HEK293 (cell line): ENCODE results near the gene COL17A1.

Experiments
- FEZF1 ChIP-seq: fragments of 450-650 bp; formaldehyde crosslinking; IDR thresholded peaks from 2 replicates; pipeline ENCODE4 v1.5.1; 2016; ENCODE audit warnings: missing biosample characterization, missing genetic modification characterization
- GLIS1 ChIP-seq: fragments of 450-650 bp; formaldehyde crosslinking; IDR thresholded peaks from 2 replicates; pipeline ENCODE4 v1.5.1; 2016; ENCODE audit warnings: missing biosample characterization, missing genetic modification characterization
- GLIS2 ChIP-seq: fragments of 450-650 bp; formaldehyde crosslinking; IDR thresholded peaks from 2 replicates; pipeline ENCODE4 v1.5.1; 2016; ENCODE audit warnings: missing biosample characterization, missing genetic modification characterization
- INSM2 ChIP-seq: fragments of 450-650 bp; formaldehyde crosslinking; IDR thresholded peaks from 2 replicates; pipeline ENCODE4 v1.5.1; 2016; ENCODE audit warnings: missing biosample characterization, missing genetic modification characterization
- KLF10 ChIP-seq: fragments of 450-650 bp; IDR thresholded peaks from 2 replicates; pipeline ENCODE4 v1.5.1; 2018; ENCODE audit warnings: missing biosample characterization, mild to moderate bottlenecking, missing genetic modification characterization
- KLF16 ChIP-seq: fragments of 450-650 bp; formaldehyde crosslinking; IDR thresholded peaks from 2 replicates; pipeline ENCODE4 v1.5.1; 2017; ENCODE audit warnings: missing biosample characterization, missing genetic modification characterization
- PATZ1 ChIP-seq: fragments of 450-650 bp; formaldehyde crosslinking; IDR thresholded peaks from 2 replicates; pipeline ENCODE4 v1.5.1; 2016; ENCODE audit warnings: missing biosample characterization, missing genetic modification characterization
- SCRT2 ChIP-seq: fragments of 450-650 bp; formaldehyde crosslinking; IDR thresholded peaks from 2 replicates; pipeline ENCODE4 v1.5.1; 2016; ENCODE audit warnings: missing biosample characterization, missing genetic modification characterization
- YY1 ChIP-seq: fragments of 450-650 bp; formaldehyde crosslinking; IDR thresholded peaks from 2 replicates; pipeline ENCODE4 v1.5.1; 2018; ENCODE audit warnings: missing biosample characterization, missing genetic modification characterization
- ZBTB17 ChIP-seq: fragments of 450-650 bp; formaldehyde crosslinking; IDR thresholded peaks from 2 replicates; pipeline ENCODE4 v1.5.1; 2016; ENCODE audit warnings: missing biosample characterization, missing genetic modification characterization
- ZBTB6 ChIP-seq: fragments of 450-650 bp; formaldehyde crosslinking; IDR thresholded peaks from 2 replicates; pipeline ENCODE4 v1.5.1; 2017; ENCODE audit warnings: missing biosample characterization, missing genetic modification characterization
- ZBTB7A ChIP-seq: fragments of 450-650 bp; formaldehyde crosslinking; IDR thresholded peaks from 2 replicates; pipeline ENCODE4 v1.5.1; 2016; ENCODE audit warnings: low read depth, missing biosample characterization, missing genetic modification characterization
- ZBTB8A ChIP-seq: fragments of 450-650 bp; formaldehyde crosslinking; IDR thresholded peaks from 2 replicates; pipeline ENCODE4 v1.5.1; 2016; ENCODE audit warnings: missing biosample characterization, missing genetic modification characterization
- ZNF114 ChIP-seq: fragments of 450-650 bp; formaldehyde crosslinking; IDR thresholded peaks from 2 replicates; pipeline ENCODE4 v1.5.0; 2017; ENCODE audit warnings: missing biosample characterization, missing genetic modification characterization
- ZNF202 ChIP-seq: fragments of 450-650 bp; formaldehyde crosslinking; IDR thresholded peaks from 2 replicates; pipeline ENCODE4 v1.5.1; 2016; ENCODE audit warnings: missing biosample characterization, missing genetic modification characterization, borderline replicate concordance
- ZNF221 ChIP-seq: fragments of 450-650 bp; formaldehyde crosslinking; IDR thresholded peaks from 2 replicates; pipeline ENCODE4 v1.5.1; 2017; ENCODE audit warnings: missing biosample characterization, missing genetic modification characterization, borderline replicate concordance
- ZNF335 ChIP-seq: fragments of 450-650 bp; formaldehyde crosslinking; conservative IDR thresholded peaks from 2 replicates; pipeline ENCODE4 v1.5.1; 2016; ENCODE audit warnings: missing biosample characterization, missing genetic modification characterization
- ZNF426 ChIP-seq: fragments of 450-650 bp; formaldehyde crosslinking; IDR thresholded peaks from 2 replicates; pipeline ENCODE4 v1.5.1; 2017; ENCODE audit warnings: missing biosample characterization, missing genetic modification characterization, mild to moderate bottlenecking, inconsistent platforms, moderate library complexity
- ZNF501 ChIP-seq: fragments of 450-650 bp; formaldehyde crosslinking; IDR thresholded peaks from 2 replicates; pipeline ENCODE4 v1.5.1; 2016; ENCODE audit warnings: missing biosample characterization, missing genetic modification characterization
- ZNF510 ChIP-seq: fragments of 450-650 bp; formaldehyde crosslinking; IDR thresholded peaks from 2 replicates; pipeline ENCODE4 v1.5.1; 2018; ENCODE audit warnings: mild to moderate bottlenecking, missing genetic modification characterization, missing biosample characterization; ENCODE audit not compliant: insufficient replicate concordance
- ZNF600 ChIP-seq: fragments of 450-650 bp; formaldehyde crosslinking; IDR thresholded peaks from 2 replicates; pipeline ENCODE4 v1.5.1; 2016; ENCODE audit warnings: missing biosample characterization, missing genetic modification characterization
- ZNF626 ChIP-seq: fragments of 450-650 bp; sonication (Bioruptor Pico); formaldehyde crosslinking; IDR thresholded peaks from 2 replicates; pipeline ENCODE4 v1.5.1; 2018; ENCODE audit warnings: missing biosample characterization, missing genetic modification characterization, inconsistent platforms
- ZNF629 ChIP-seq: fragments of 450-650 bp; formaldehyde crosslinking; IDR thresholded peaks from 2 replicates; pipeline ENCODE4 v1.5.1; 2017; ENCODE audit warnings: missing biosample characterization, missing genetic modification characterization
- ZNF701 ChIP-seq: fragments of 450-650 bp; formaldehyde crosslinking; IDR thresholded peaks from 2 replicates; pipeline ENCODE4 v1.5.1; 2016; ENCODE audit warnings: missing biosample characterization, missing genetic modification characterization
- ZNF843 ChIP-seq: fragments of 450-650 bp; formaldehyde crosslinking; IDR thresholded peaks from 2 replicates; pipeline ENCODE4 v1.5.1; 2016; ENCODE audit warnings: missing biosample characterization, missing genetic modification characterization
- TF ChIP-seq, protein P1 (sequence below): fragments of 450-650 bp; formaldehyde crosslinking; IDR thresholded peaks from 2 replicates; pipeline ENCODE4 v1.5.1; 2016; ENCODE audit warnings: missing biosample characterization, missing genetic modification characterization
- TF ChIP-seq, protein P2 (sequence below): fragments of 450-650 bp; formaldehyde crosslinking; IDR thresholded peaks from 2 replicates; pipeline ENCODE4 v1.5.1; 2017; ENCODE audit warnings: missing biosample characterization, missing genetic modification characterization
- TF ChIP-seq, protein P3 (sequence below): fragments of 450-650 bp; formaldehyde crosslinking; IDR thresholded peaks from 2 replicates; pipeline ENCODE4 v1.5.1; 2016; ENCODE audit warnings: missing biosample characterization, missing genetic modification characterization

COL17A1 gene

GRCh38 chr10:104121485-104122224, 36.0 kb upstream of the COL17A1 start, which contains the start of gene SFR1 (continued):
- TF ChIP-seq PATZ1 (tag by site-specific recombination) (peak; percentile 75), INSM2 (tag by site-specific recombination) (peak; percentile 96), ZNF600 (tag by site-specific recombination) (peak; percentile 10; the same call in 1 of the 2 replicates), GLIS1 (tag by site-specific recombination) (peak; percentile 73), ZBTB6 (tag by site-specific recombination) (no peak), FEZF1 (tag by site-specific recombination) (peak; percentile 98), SCRT2 (peak; percentile 81), ZNF335 (tag by site-specific recombination) (peak; percentile 86), ZBTB7A (peak; percentile 24; the same call in 1 of the 2 replicates), ZNF629 (peak; percentile 51; the same call in 1 of the 2 replicates), ZNF843 (tag by site-specific recombination) (peak; percentile 34; the same call in 1 of the 2 replicates), ZBTB17 (tag by site-specific recombination) (peak; percentile 82), YY1 (tag by site-specific recombination) (no peak), KLF10 (tag by site-specific recombination) (peak; percentile 90), ZNF626 (no peak), GLIS2 (tag by site-specific recombination) (peak; percentile 73), ZNF701 (tag by site-specific recombination) (no peak), ZBTB8A (peak; percentile 97), ZNF221 (tag by site-specific recombination) (no peak), ZNF501 (tag by site-specific recombination) (peak; percentile 72; the same call in 1 of the 2 replicates), ZNF114 (no peak), ZNF202 (no peak), ZNF510 (no peak), ZNF426 (tag by site-specific recombination) (no peak), KLF16 (tag by site-specific recombination) (0 out of 2 replicates have a peak, but pooled peaks have one; percentile 4)
- TF ChIP-seq, protein P1, sequence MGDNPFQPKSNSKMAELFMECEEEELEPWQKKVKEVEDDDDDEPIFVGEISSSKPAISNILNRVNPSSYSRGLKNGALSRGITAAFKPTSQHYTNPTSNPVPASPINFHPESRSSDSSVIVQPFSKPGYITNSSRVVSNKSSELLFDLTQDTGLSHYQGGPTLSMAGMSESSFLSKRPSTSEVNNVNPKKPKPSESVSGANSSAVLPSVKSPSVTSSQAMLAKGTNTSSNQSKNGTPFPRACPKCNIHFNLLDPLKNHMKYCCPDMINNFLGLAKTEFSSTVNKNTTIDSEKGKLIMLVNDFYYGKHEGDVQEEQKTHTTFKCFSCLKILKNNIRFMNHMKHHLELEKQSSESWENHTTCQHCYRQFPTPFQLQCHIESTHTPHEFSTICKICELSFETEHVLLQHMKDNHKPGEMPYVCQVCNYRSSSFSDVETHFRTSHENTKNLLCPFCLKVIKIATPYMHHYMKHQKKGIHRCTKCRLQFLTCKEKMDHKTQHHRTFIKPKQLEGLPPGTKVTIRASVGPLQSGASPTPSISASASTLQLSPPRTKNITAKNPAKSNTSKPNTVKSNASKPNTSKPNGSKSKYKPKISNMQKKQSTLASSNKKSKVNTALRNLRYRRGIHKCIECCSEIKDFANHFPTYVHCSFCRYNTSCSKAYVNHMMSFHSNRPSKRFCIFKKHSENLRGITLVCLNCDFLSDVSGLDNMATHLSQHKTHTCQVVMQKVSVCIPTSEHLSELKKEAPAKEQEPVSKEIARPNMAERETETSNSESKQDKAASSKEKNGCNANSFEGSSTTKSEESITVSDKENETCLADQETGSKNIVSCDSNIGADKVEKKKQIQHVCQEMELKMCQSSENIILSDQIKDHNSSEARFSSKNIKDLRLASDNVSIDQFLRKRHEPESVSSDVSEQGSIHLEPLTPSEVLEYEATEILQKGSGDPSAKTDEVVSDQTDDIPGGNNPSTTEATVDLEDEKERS (tag by site-specific recombination), result no peak
- TF ChIP-seq, protein P2, sequence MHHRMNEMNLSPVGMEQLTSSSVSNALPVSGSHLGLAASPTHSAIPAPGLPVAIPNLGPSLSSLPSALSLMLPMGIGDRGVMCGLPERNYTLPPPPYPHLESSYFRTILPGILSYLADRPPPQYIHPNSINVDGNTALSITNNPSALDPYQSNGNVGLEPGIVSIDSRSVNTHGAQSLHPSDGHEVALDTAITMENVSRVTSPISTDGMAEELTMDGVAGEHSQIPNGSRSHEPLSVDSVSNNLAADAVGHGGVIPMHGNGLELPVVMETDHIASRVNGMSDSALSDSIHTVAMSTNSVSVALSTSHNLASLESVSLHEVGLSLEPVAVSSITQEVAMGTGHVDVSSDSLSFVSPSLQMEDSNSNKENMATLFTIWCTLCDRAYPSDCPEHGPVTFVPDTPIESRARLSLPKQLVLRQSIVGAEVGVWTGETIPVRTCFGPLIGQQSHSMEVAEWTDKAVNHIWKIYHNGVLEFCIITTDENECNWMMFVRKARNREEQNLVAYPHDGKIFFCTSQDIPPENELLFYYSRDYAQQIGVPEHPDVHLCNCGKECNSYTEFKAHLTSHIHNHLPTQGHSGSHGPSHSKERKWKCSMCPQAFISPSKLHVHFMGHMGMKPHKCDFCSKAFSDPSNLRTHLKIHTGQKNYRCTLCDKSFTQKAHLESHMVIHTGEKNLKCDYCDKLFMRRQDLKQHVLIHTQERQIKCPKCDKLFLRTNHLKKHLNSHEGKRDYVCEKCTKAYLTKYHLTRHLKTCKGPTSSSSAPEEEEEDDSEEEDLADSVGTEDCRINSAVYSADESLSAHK (tag by site-specific recombination), result no peak; the same call in 1 of the 2 replicates
- TF ChIP-seq, protein P3, sequence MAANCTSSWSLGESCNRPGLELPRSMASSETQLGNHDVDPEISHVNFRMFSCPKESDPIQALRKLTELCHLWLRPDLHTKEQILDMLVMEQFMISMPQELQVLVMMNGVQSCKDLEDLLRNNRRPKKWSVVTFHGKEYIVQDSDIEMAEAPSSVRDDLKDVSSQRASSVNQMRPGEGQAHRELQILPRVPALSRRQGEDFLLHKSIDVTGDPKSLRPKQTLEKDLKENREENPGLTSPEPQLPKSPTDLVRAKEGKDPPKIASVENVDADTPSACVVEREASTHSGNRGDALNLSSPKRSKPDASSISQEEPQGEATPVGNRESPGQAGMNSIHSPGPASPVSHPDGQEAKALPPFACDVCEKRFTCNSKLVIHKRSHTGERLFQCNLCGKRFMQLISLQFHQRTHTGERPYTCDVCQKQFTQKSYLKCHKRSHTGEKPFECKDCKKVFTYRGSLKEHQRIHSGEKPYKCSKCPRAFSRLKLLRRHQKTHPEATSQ (tag by site-specific recombination), result no peak
